Mesenteric fat pad (tissue), 1 donor: ENCODE measurements around the gene UNC13C. TPM values are rescaled to one million over a fixed set of nuclear protein-coding genes. Genes with fewer than 3 reads are reported as not detected.

ENCODE experiments used
- DNase-seq: peaks from one replicate; pipeline ENCODE4 v3.0.0-alpha.2; 2020; ENCODE audit warnings: low spot score
- total RNA-seq: library from RNA; stranded (reverse); fragmentation: NEBNext Ultra II Directional; extraction: Animal tissue kit (Norgen Biotek cat#: 25700); gene quantifications from one replicate; pipeline ENCODE4 v1.2.1, GENCODE V29; 2021
- donor health status: DM: yes; HTN: yes; CAD: no.

Gene UNC13C
- total RNA-seq, 1 donor from 2014 or later = not detected

DNA sequence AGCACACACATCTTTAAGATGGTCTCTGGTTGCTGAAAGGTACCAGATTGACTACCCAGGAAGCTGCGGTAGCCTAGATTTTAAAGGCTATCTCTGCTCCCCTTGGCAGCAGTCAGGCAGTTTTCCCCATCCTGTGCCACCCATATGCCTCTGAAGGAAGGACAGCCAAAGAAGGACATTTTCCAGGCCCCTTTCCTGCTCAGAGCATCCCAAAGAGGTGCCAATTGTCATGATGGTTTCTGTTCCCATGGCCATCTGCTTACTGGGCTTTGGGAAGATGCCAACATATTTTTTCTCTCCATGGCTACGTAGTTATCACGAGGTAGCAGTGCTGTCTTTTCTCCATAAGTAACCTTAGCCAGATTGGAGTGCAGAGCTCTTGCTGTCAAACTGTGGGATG is 39.7 kb downstream of the UNC13C start:
- DNase-seq = no peak

DNA sequence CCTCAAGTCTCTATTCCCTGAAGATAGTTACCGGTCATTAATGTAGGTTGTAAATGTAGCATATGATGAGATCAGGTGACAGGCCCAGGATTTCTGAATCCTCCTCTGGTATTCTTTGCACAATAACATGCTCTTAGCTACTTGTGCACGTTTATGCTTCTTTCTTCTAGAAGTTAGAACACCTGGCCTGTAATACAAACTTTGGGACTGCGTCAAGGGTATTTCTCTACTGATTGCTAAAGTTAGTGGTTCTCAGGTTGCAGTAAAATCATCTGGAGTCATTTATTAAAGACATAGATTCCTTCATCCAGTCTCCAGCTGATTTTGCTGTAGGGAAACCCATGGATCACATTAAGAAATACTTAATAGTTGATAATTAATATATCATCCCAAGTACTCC is 48.0 kb downstream of the UNC13C start:
- no peak for DNase-seq

DNA sequence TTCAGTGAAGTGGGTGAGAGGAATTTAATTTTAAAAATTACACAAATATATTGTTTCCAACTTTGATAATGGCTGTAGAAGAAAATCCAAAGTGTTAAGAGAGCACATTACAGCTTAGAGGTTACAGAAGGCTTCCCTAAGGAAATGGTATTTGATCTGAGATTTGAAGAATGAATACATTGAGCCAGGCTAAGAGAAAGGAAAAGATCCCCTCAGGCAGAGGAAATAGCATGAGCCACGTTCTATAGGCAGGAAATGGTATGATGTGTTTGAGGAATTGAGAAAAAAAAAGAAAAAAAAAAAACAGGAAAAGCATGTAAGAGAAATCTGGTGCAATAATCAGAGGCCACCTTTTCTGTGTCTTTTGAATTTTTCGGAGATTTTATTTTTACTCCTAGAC is 48.6 kb downstream of the UNC13C start:
- DNase-seq = no peak

- no peak for DNase-seq
These were observed 50.8 kb downstream of the UNC13C start for GRCh38 chr15:54029081-54029480.

DNA sequence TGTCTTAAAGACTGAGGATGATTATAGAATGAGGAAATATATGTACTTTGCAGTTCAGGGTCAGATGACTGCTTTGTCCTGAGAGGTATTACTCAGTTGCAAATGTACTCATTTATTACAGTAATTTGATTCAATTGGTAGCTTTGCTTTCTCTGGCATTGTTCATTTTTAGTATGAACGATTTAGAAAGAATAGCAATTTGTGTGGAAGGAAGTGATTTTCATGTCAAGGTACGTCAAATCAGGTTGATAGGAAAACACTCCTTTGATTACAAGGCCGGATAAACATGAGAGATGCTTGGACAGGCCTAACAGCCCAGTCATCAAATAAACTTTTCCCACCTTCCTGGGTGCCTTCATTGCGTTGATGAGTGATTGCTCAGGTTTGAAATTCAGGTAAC is 53.8 kb downstream of the UNC13C start:
- no peak for DNase-seq

- no peak for DNase-seq
These were observed 55.2 kb downstream of the UNC13C start for GRCh38 chr15:54033356-54033860.

GRCh38 chr15:54033869-54034458 is 55.7 kb downstream of the UNC13C start:
- no peak for DNase-seq

GRCh38 chr15:54035616-54036015 is 57.4 kb downstream of the UNC13C start:
- no peak for DNase-seq

- no peak for DNase-seq
These were observed 67.2 kb downstream of the UNC13C start for GRCh38 chr15:54045397-54045796.

DNA sequence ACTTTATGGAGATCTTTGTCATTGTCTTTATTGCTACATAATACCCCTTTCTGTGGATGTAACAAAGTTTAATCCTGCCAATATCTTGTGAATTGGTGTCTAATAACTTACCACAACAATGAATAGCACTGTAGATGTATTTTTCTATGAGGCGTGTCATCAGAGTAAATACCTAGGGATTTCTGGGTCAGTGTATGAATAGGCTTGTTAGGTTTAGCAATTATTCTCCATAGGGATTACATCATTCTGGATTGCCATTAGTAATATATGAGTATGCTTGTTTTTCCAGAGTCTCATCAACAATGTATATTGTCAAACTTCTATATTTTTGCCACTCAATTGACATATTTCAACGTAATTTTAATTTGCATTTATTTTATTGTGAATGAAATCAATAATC is 67.9 kb downstream of the UNC13C start:
- DNase-seq = no peak

GRCh38 chr15:54064365-54064764 is 86.1 kb downstream of the UNC13C start:
- no peak for DNase-seq

DNA sequence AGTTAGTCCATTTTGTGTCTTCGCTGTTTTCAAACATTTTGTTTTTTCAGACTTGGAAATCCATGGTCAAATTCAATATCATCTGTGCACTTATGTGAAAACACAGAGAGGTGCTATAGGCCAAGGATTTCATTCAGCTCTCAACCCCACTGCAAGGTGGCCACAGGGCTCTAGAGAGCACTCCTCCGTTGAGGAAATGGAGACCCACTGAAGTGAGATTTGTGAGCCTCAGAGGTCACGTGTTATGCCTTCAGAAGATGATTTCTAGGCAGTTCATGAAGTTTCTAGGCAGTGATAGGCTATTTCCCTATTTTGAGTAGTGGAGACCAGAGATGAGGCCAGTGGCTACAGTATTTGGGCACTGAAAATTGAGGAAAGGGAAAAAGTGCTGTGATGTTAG is 88.2 kb downstream of the UNC13C start:
- no peak for DNase-seq

DNA sequence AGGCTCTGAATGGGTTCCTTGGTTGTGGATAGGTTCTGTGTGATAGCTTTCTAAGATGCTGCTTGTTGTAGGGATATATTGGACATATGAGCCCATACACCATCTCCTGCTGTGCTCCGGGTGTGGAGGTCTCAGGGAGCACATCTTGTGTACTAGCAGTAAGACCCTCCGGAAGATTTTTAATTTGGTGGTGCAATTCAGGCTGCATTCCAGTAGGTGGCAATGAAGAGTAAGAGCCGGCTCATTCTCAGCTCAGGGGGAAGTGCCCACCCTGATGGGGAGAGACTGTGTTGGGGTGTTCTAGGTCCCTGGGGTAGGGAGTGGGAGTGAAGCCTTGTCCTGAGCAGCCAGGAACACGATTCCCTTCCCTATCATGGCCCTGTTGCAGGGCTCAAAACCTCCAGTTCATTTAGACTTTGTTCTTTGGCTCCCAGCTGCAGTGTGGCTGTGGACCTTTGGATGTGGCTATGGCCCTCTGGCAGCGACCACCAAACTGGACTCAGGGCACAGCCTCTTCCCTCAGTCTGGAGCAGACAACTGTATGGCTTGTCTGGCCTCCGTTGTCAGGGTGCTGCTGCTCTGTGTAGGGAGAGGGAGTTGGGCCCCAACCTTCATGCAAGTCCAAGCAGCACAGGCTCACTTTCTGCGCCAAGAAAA is 104.7 kb downstream of the UNC13C start:
- DNase-seq = no peak

- no peak for DNase-seq
These were observed 105.3 kb downstream of the UNC13C start for GRCh38 chr15:54083501-54083900.

DNA sequence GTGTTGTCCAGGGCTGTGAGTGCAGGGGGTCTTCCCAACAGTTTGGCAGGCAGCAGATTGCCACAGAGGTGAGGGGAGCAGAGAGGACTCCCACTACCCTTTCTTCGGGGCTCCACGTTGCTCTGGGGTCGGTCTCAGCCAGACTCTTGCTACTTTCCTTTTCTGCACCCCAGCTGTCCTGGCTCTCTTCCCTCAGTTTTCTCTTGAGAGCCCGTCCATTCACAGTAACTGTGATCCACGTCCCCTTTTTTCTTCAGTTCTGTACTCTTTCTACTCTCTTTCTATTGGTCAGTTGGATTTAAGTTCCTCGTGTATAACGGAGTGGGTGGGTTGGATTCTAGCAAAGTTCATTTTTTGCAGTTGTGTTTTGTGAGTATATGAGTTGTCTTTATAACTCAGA is 105.8 kb downstream of the UNC13C start:
- no peak for DNase-seq

DNA sequence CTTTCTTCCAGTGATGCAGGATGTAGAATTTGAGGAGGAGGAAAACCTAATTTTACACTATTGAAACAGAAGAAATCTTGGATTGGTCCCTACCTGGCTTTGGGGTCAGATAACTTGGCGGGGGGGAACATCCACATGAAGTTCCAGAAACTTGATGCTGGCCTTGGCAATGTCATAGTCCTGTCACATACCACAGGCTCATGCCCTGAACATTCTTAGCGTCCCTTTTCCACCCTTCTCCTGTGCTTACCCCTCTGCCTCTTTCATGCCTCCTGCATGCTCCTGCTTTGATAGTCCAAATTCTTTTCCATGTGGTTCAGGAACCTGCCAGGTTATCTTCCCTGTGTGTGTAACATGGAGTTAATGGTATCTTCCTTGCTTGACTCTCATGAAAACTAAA is 110.6 kb downstream of the UNC13C start:
- no peak for DNase-seq

GRCh38 chr15:54089776-54090175 is 111.5 kb downstream of the UNC13C start:
- DNase-seq = no peak

DNA sequence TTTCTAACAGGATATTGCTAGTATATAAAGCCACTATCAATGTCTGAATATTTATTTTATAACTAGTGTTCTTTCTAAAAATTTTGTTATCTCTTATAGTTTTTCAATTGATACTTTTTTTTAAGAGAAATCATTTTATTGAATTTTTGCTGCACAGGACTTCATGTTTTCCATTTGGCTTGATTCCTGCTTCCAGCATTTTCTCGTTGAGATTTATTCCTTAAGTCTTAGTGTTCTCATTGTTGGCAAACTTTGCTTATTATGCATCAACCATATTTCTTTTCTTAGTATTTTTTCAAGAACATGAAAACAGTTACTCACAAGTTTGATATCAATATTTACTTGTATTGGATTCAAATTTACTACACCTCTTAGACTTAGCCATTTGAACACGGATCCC is 113.4 kb downstream of the UNC13C start:
- DNase-seq = no peak

DNA sequence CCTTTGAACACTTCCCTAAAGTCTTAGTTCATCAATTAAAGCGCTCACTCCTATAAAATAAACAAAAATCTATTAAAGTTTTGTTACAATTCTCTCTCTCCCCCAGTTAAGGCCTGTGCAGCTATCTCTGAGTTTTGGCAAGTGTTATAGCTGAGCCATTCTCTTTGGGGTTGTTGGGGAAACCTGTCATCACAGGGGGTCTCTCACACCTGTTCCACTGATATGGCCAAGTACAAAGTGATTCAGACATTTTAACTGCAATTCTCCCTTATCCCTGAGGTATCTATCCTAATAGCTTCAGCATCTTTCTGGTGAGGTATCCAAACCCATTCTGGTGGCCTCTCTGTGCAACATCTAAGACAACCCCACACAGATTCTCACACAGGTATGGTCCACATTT is 116.4 kb downstream of the UNC13C start:
- DNase-seq = no peak

- DNase-seq = no peak
These were observed 118.8 kb downstream of the UNC13C start for GRCh38 chr15:54097019-54097418.

GRCh38 chr15:54099010-54099409 is 120.8 kb downstream of the UNC13C start:
- DNase-seq = no peak

DNA sequence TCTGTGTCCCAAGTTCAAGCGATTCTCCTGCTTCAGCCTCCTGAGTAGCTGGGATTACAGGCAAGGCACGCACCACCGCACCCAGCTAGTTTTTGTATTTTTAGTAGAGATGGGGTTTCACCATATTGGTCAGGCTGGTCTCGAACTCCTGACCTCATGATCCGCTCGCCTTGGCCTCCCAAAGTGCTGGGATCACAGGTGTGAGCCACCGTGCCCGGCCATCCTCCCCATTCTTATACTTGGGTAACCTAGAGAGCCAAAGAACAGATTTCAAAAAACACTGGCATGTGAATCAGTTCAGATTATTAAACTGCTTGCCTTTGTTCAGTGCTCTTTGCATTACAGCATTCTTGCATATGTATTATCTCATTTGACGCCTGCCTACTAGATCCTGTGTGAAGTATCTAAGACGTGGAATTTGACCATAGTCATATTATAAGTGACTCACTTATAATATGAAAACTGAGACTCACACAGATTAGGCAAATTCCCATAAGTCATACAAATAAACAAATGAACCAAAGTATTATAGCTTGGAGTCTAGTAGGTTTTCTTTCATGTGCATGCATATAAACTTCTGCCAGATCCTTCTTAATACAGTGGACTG is 123.5 kb downstream of the UNC13C start:
- DNase-seq = no peak

GRCh38 chr15:54102704-54103103 is 124.5 kb downstream of the UNC13C start:
- no peak for DNase-seq
